Measurements from ENCODE around the gene BSND. TPM values are rescaled to one million over a fixed set of nuclear protein-coding genes. Genes with fewer than 3 reads are reported as not detected.
A peak's percentile ranks its signal among the peaks of the same experiment; 100 is the strongest.

Gene BSND
- total RNA-seq, 2 donors from 2014 or later: 0.13 to 0.20 TPM

- peaks cover 50% of the 10 kb centered on the region for H3K27me3 Mint-ChIP-seq (ENCODE audit: insufficient read depth)
- no peak for TF ChIP-seq CTCF (conservative IDR thresholded peaks at IDR 0.05)
- H3K27me3 ChIP-seq (ENCODE audit: control insufficient read depth, insufficient read depth, low read length, poor library complexity, severe bottlenecking): peaks cover 36% of the 10 kb centered on the region
Measured at GRCh38 chr1:54979327-54979891, 19.3 kb upstream of the BSND start.

DNA sequence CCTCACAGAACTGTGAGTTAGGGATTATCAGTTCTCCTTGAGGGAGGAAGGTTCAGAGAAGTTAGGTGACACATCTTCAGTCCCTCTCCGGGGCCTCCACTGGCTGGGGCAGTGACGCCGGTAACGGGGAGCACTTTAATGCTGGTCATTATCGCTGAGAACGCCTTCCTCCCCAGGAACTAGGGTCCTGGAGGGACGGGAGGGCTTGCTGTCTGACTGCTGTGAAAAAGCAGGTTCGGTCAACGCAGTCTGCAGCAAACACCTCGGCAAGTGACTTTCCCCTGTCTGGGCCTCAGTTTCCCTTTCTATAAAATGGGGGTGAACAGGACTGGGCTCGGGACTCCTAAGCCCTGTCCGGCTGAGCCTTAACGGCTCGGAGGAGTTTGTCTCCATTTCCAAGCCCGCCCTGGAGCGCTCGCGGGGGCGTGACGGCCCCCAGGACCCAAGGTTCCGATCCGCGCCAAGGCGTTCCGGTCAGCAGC, 18.6 kb upstream of the BSND start:
- no peak overlapping the region for H3K27ac ChIP-seq (ENCODE audit: low read depth, low read length)
- no peaks in the 10 kb centered on the region for H3K9me3 ChIP-seq (ENCODE audit: control insufficient read depth, low read length)
- H3K9ac ChIP-seq (ENCODE audit: extremely low read depth, low read length, poor library complexity, severe bottlenecking): no peak overlapping the region
- DNase-seq: no peak
- 42 to 67% methylated on average over 11 to 25 of the region's 25 CpGs for WGBS, 2 experiments (ENCODE audit: insufficient coverage in 1 of 2, insufficient read length in 1 of 2)
- H3K4me1 Mint-ChIP-seq: peaks cover 15% of the 10 kb centered on the region
- H3K4me3 Mint-ChIP-seq: peak overlapping the region; percentile 47
- no peaks in the 10 kb centered on the region for H3K9me3 Mint-ChIP-seq
- TF ChIP-seq CTCF (conservative IDR thresholded peaks at IDR 0.05): no peak
- H3K36me3 ChIP-seq (ENCODE audit: control insufficient read depth, insufficient read depth, low read length): no peaks in the 10 kb centered on the region
- H3K27me3 Mint-ChIP-seq (ENCODE audit: insufficient read depth): peaks cover 50% of the 10 kb centered on the region
- no peaks in the 10 kb centered on the region for H3K4me1 ChIP-seq (ENCODE audit: control insufficient read depth, insufficient read depth, low read length)
- no peaks in the 10 kb centered on the region for H3K36me3 Mint-ChIP-seq (ENCODE audit: low read depth)
- H3K27ac Mint-ChIP-seq: no peak overlapping the region
- peaks cover 36% of the 10 kb centered on the region for H3K27me3 ChIP-seq (ENCODE audit: control insufficient read depth, insufficient read depth, low read length, poor library complexity, severe bottlenecking)
- H3K4me3 ChIP-seq (ENCODE audit: low read length): no peak overlapping the region

More at GRCh38 chr1:54979327-54979891, 19.3 kb upstream of the BSND start:
- Histone ChIP-seq H3K4me3 (ENCODE audit: low read length) (no peak overlapping the region), H3K9ac (ENCODE audit: extremely low read depth, low read length, poor library complexity, severe bottlenecking) (no peak overlapping the region), H3K9me3 (ENCODE audit: control insufficient read depth, low read length) (no peaks in the 10 kb centered on the region), H3K36me3 (ENCODE audit: control insufficient read depth, insufficient read depth, low read length) (no peaks in the 10 kb centered on the region), H3K4me1 (ENCODE audit: control insufficient read depth, insufficient read depth, low read length) (no peaks in the 10 kb centered on the region), H3K27ac (ENCODE audit: low read depth, low read length) (no peak overlapping the region)
- no peak overlapping the region for H3K4me3 Mint-ChIP-seq
- peaks cover 15% of the 10 kb centered on the region for H3K4me1 Mint-ChIP-seq
- WGBS, 2 experiments (ENCODE audit: insufficient coverage in 1 of 2, insufficient read length in 1 of 2): 60 to 69% methylated on average over 3 to 5 of the region's 5 CpGs
- DNase-seq: no peak
- no peak overlapping the region for H3K27ac Mint-ChIP-seq
- H3K9me3 Mint-ChIP-seq: no peaks in the 10 kb centered on the region
- H3K36me3 Mint-ChIP-seq (ENCODE audit: low read depth): no peaks in the 10 kb centered on the region

DNA sequence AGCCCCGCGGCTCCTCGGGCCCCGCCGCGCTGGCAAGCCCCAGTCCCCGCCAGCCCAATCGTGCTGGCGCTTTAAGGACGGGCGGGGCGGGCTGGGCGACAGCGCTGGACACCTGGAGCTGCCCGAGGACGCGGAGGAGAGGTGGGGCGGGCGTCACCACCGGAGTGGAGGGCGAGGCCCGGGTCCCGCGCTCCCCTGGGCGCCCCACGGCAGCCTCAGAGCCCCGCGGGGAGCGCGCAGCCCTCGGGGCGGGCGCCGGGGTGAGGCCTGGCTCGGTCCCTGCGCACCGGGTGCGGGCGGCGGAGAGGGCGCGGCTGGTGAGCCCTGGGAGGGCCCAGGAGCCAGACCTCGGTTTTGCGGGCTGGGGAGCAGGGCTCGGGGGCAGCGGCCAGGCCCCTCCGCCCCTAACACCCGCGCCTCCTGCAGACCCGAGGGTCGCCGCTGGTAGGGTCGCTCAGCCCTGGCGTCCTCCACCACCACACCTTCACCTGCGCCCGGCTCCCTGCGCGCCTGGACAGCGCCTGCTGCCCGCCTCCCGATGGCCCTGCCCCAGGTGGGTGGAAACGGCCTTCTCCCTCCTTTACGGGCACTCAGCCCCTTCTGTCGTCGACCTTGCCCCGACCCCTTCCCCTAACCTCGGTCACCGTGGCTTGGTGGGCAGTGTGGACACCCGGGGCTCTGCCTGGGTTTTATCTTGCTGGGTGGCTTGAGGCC, 18.0 kb upstream of the BSND start, which contains the start of gene TMEM61:
Gene TMEM61, plus strand, starts transcription at position 101 of the 714 bp plus-strand sequence. Its CDS starts 438 bp downstream, at position 539.
- H3K4me3 ChIP-seq (ENCODE audit: low read length): no peak within 1 kb of the TSS
- H3K9me3 ChIP-seq (ENCODE audit: control insufficient read depth, low read length): no peaks in the 10 kb centered on the region
- H3K9ac ChIP-seq (ENCODE audit: extremely low read depth, low read length, poor library complexity, severe bottlenecking): no peak within 1 kb of the TSS
- peaks cover 50% of the 10 kb centered on the region for H3K27me3 Mint-ChIP-seq (ENCODE audit: insufficient read depth)
- no peaks in the 10 kb centered on the region for H3K4me1 ChIP-seq (ENCODE audit: control insufficient read depth, insufficient read depth, low read length)
- H3K27me3 ChIP-seq (ENCODE audit: control insufficient read depth, insufficient read depth, low read length, poor library complexity, severe bottlenecking): peaks cover 36% of the 10 kb centered on the region
- no peaks in the 10 kb centered on the region for H3K9me3 Mint-ChIP-seq
- TF ChIP-seq CTCF (conservative IDR thresholded peaks at IDR 0.05): no peak
- peak; percentile 79 for DNase-seq
- H3K27ac Mint-ChIP-seq: no peak within 1 kb of the TSS
- H3K36me3 ChIP-seq (ENCODE audit: control insufficient read depth, insufficient read depth, low read length): no peaks in the 10 kb centered on the region
- no peaks in the 10 kb centered on the region for H3K36me3 Mint-ChIP-seq (ENCODE audit: low read depth)
- no peak within 1 kb of the TSS for H3K27ac ChIP-seq (ENCODE audit: low read depth, low read length)
- H3K4me3 Mint-ChIP-seq: peak within 1 kb of the TSS; percentile 47
- peaks cover 15% of the 10 kb centered on the region for H3K4me1 Mint-ChIP-seq
- WGBS, 2 experiments (ENCODE audit: insufficient coverage in 1 of 2, insufficient read length in 1 of 2): 21 to 51% methylated on average over 12 to 69 of the region's 69 CpGs
